Endothelial cell of umbilical vein (primary cell): ENCODE data around the gene NFKBIE. TPM values are rescaled to one million over a fixed set of nuclear protein-coding genes. Genes with fewer than 3 reads are reported as not detected.

Experiments
- BruUV-seq: library from RNA; stranded (reverse); fragments of 400-500 nt; replicated peaks from 2 replicates; lab custom pipeline; 2021; lab: Mats Ljungman, UMichigan
- CTCF ChIA-PET: fragments of 300-600, 350-600 bp; sonication (Branson Sonifier 250); formaldehyde crosslinking; loops from one replicate; lab custom pipeline; 2021; ENCODE audit warnings: antibody characterized with exemption, inconsistent platforms; lab: Charles Lee
- POLR2A ChIA-PET: fragments of 300-600, 350-600 bp; sonication (Branson Sonifier 250); formaldehyde crosslinking; loops from one replicate; lab custom pipeline; 2021; ENCODE audit warnings: antibody characterized with exemption, inconsistent platforms; lab: Charles Lee
- DNase-seq: peaks from one replicate; pipeline ENCODE4 v3.0.0-alpha.2; 2011; ENCODE audit warnings: low read depth, low spot score
- FAIRE-seq: peaks from 2 replicates; lab custom pipeline; 2011; peaks lifted over from hg19 to GRCh38; lab: Jason Lieb, UNC
- H2AFZ ChIP-seq: 2 replicates; pipeline ENCODE4 v1.6.0; 2012; ENCODE audit warnings: low read depth, low read length, control low read depth, inconsistent platforms
- H3K27ac ChIP-seq: 2 replicates; pipeline ENCODE4 v1.5.1; 2011; ENCODE audit warnings: low read depth, mild to moderate bottlenecking, control low read depth, low read length, moderate library complexity; ENCODE audit not compliant: insufficient read depth
- H3K27me3 ChIP-seq, 2 experiments: 2 replicates each; pipeline versions ENCODE4 v1.6.0 to v1.6.1; 2011; ENCODE audit warnings: low read length in 2 of 2, mixed read lengths in 1 of 2; ENCODE audit not compliant: control insufficient read depth in 2 of 2, insufficient read depth in 2 of 2
- H3K36me3 ChIP-seq, 2 experiments: 2 replicates in 1 of 2; 3 replicates in 1 of 2; pipeline ENCODE4 v1.5.1; 2011; ENCODE audit warnings: low read length in 2 of 2, mild to moderate bottlenecking in 1 of 2, moderate library complexity in 1 of 2; ENCODE audit not compliant: control insufficient read depth in 2 of 2, insufficient read depth in 2 of 2; ENCODE audit errors: extremely low read depth in 1 of 2
- H3K4me1 ChIP-seq: 3 replicates; pipeline ENCODE4 v1.5.1; 2011; ENCODE audit warnings: mild to moderate bottlenecking, low read length; ENCODE audit not compliant: control insufficient read depth, insufficient read depth; ENCODE audit errors: extremely low read depth
- H3K4me2 ChIP-seq: 2 replicates; pipeline ENCODE4 v1.6.1; 2011; ENCODE audit warnings: low read length, control low read depth, mixed read lengths; ENCODE audit not compliant: insufficient read depth
- H3K4me3 ChIP-seq, 3 experiments: fragments of 200-600 bp in 1 of 3; sonication (generic), shearing (Covaris generic) in 1 of 3; replicated peaks in 1 of 3; 2 replicates each; pipeline ENCODE4 v1.5.1; 2011 to 2016; ENCODE audit warnings: control low read depth in 3 of 3, low read length in 3 of 3, mild to moderate bottlenecking in 2 of 3, inconsistent platforms in 1 of 3, low read depth in 1 of 3, moderate library complexity in 1 of 3; ENCODE audit not compliant: insufficient read depth in 1 of 3
- H3K79me2 ChIP-seq: 2 replicates; pipeline ENCODE4 v1.6.0; 2012; ENCODE audit warnings: low read length, inconsistent platforms; ENCODE audit not compliant: control insufficient read depth, insufficient read depth
- H3K9ac ChIP-seq: replicated peaks from 2 replicates; pipeline ENCODE3; 2011; ENCODE audit warnings: low read length, control low read depth; ENCODE audit not compliant: insufficient read depth; ENCODE audit errors: extremely low read depth
- H3K9me1 ChIP-seq: replicated peaks from 3 replicates; pipeline ENCODE4 v1.6.0; 2011; ENCODE audit warnings: mild to moderate bottlenecking, low read length; ENCODE audit not compliant: control insufficient read depth, insufficient read depth; ENCODE audit errors: extremely low read depth
- H3K9me3 ChIP-seq: replicated peaks from 2 replicates; pipeline ENCODE4 v1.5.1; 2012; ENCODE audit warnings: low read length, inconsistent platforms; ENCODE audit not compliant: control insufficient read depth, insufficient read depth
- H4K20me1 ChIP-seq: replicated peaks from 2 replicates; pipeline ENCODE3; 2011; ENCODE audit warnings: mild to moderate bottlenecking, low read length; ENCODE audit not compliant: control insufficient read depth, insufficient read depth; ENCODE audit errors: extremely low read depth
- CTCF ChIP-seq, 2 donors: IDR thresholded peaks; 1 replicate in 1 of 2; 2 replicates in 1 of 2; pipeline ENCODE4 v1.5.1; 2011; ENCODE audit warnings: low read length in 2 of 2, mild to moderate bottlenecking in 2 of 2, moderate library complexity in 2 of 2, control low read depth in 1 of 2, inconsistent platforms in 1 of 2, low read depth in 1 of 2; ENCODE audit not compliant: insufficient read depth in 1 of 2; ENCODE audit errors: extremely low read depth in 1 of 2
- EZH2 ChIP-seq: IDR thresholded peaks from 2 replicates; pipeline ENCODE4 v1.6.1; 2012; ENCODE audit warnings: borderline replicate concordance, low read depth, mild to moderate bottlenecking, moderate library complexity, low read length, inconsistent platforms; ENCODE audit not compliant: severe bottlenecking
- FOS ChIP-seq: IDR thresholded peaks from 2 replicates; pipeline ENCODE4 v1.6.1; 2011; ENCODE audit warnings: mild to moderate bottlenecking, low read length, moderate library complexity, borderline replicate concordance; ENCODE audit not compliant: insufficient read depth
- GATA2 ChIP-seq: IDR thresholded peaks from 2 replicates; pipeline ENCODE4 v1.7.0; 2011; ENCODE audit warnings: low read depth, mild to moderate bottlenecking, moderate library complexity, mixed read lengths, low read length; ENCODE audit not compliant: insufficient read length, insufficient read depth
- JUN ChIP-seq: IDR thresholded peaks from 2 replicates; pipeline ENCODE4 v1.6.1; 2011; ENCODE audit warnings: borderline replicate concordance, low read depth; ENCODE audit not compliant: insufficient read length, insufficient read depth
- MAX ChIP-seq: IDR thresholded peaks from 2 replicates; pipeline ENCODE4 v1.6.1; 2011; ENCODE audit not compliant: insufficient read depth, insufficient read length
- MYC ChIP-seq: IDR thresholded peaks from one replicate; pipeline ENCODE4 v1.6.1; 2011; ENCODE audit warnings: mild to moderate bottlenecking, low read depth, low read length
- POLR2A ChIP-seq: IDR thresholded peaks from 2 replicates; pipeline ENCODE4 v1.6.1; 2012; ENCODE audit warnings: low read depth, mild to moderate bottlenecking, control low read depth, low read length
- POLR2AphosphoS5 ChIP-seq: IDR thresholded peaks from 2 replicates; pipeline ENCODE4 v1.6.1; 2012; ENCODE audit warnings: low read depth, mild to moderate bottlenecking, control low read depth, low read length, moderate library complexity; ENCODE audit not compliant: insufficient read depth
- dilution Hi-C: fragments of 300-500 bp; cut with MboI; formaldehyde crosslinking; loops from one replicate; pipeline ENCODE4 v1.15.0; 2019; ENCODE audit warnings: low sequenced_read_pairs; ENCODE audit not compliant: extremely low pct_ligation_motif_present
- intact Hi-C: fragments of 100-400 bp; cut with micrococcal nuclease; formaldehyde crosslinking; loops from one replicate; pipeline ENCODE4 v1.10.0; 2022
- polyA plus RNA-seq, 4 experiments: library from polyadenylated mRNA; depleted of rRNA in 3 of 4; stranded (reverse) in 3 of 4; unstranded in 1 of 4; fragments of >200 nt; gene quantifications; 2 replicates each; pipeline versions ENCODE4 v1.2.1 to v1.2.3, GENCODE V29; 2011 to 2012; ENCODE audit warnings: missing spikeins in 1 of 4
- total RNA-seq: library from RNA; stranded (reverse); gene quantifications from 2 replicates; pipeline ENCODE4 v1.2.3, GENCODE V29; 2021

NFKBIE gene
- total and polyA plus RNA-seq, 2 donors (not counting 3 experiments of a cell fraction or from before 2014, with no cell fraction given), result 19.0 to 22.6 TPM

DNA sequence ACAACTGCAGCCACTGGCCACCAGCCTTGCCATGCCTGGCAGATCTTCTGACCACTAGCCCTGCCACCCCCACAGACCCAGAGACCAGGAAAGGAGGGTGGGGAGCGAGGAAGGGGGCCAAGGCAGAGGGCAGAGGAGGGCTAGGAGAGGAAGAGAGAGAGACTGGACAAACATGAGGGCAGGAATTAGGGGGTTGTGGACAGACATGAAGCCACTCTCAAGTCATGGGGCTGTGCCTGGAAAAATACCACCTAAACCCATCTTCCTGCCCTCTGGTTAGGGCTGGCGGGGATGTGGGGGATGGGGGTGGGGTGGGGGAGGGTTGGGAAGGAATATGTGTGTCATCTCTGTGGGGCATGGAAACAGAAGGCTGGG is 43.4 kb downstream of the NFKBIE start:
- H2AFZ ChIP-seq, result no peak overlapping the region
- POLR2A ChIA-PET, result interaction anchor here (0.6 to 5.3 kb wide), 4 partner anchors 8 to 35 kb away, joined by 3 to 34 read pairs (median 4); partner anchors contain the start of gene HSP90AB1

GRCh38 chr6:44221291-44221960 is 43.9 kb downstream of the NFKBIE start:
- no peaks in the 10 kb centered on the region for H3K27me3 ChIP-seq
- peaks cover 54% of the 10 kb centered on the region for H3K79me2 ChIP-seq
- H4K20me1 ChIP-seq, result no peaks in the 10 kb centered on the region
- intact Hi-C loops (loop anchor here (1.0 to 2.0 kb wide), 5 partner anchors 13 to 49 kb away; partner anchors contain the start of gene SLC35B2), dilution Hi-C loops (no loop called here)
- peak; percentile 92 for TF ChIP-seq POLR2AphosphoS5
- peak; percentile 89 to 98 for TF ChIP-seq CTCF (IDR thresholded peaks at IDR 0.05; ENCODE audit: extremely low read depth in 1 of 2, insufficient read depth in 1 of 2, low read depth in 1 of 2, low read length in 2 of 2)
- no peak for TF ChIP-seq FOS
- TF ChIP-seq MAX, result no peak
- peak; percentile 24 for TF ChIP-seq GATA2
- no peak for TF ChIP-seq EZH2
- no peak for TF ChIP-seq MYC
- no peak for TF ChIP-seq POLR2A
- no peak for TF ChIP-seq JUN
- H3K4me1 ChIP-seq, result peaks cover 61% of the 10 kb centered on the region
- peak overlapping the region; percentile 72 for H3K9ac ChIP-seq
- H3K4me3 ChIP-seq, result peak overlapping the region in 1 of 3 experiments; percentile 30
- BruUV-seq, result no TSS peak
- H3K36me3 ChIP-seq, result no peaks in the 10 kb centered on the region
- peak; percentile 95 for DNase-seq
- CTCF ChIA-PET, result interaction anchor here (0.5 to 9.2 kb wide), 18 partner anchors 8 to 140 kb away, joined by 3 to 91 read pairs (median 5); partner anchors contain the start of genes HSP90AB1 and SPATS1
- FAIRE-seq, result peak; percentile 96
- POLR2A ChIA-PET, result interaction anchor here (0.6 to 5.3 kb wide), 5 partner anchors 9 to 48 kb away, joined by 3 to 34 read pairs (median 6); partner anchors contain the start of gene HSP90AB1
- no peaks in the 10 kb centered on the region for H3K9me1 ChIP-seq
- H2AFZ ChIP-seq, result no peak overlapping the region
- H3K9me3 ChIP-seq, result no peaks in the 10 kb centered on the region
- peak overlapping the region; percentile 97 for H3K27ac ChIP-seq
- H3K4me2 ChIP-seq, result peak overlapping the region; percentile 78

More for the DNA sequence above, 43.4 kb downstream of the NFKBIE start:
- H4K20me1 ChIP-seq, result no peaks in the 10 kb centered on the region
- FAIRE-seq (no peak), DNase-seq (no peak)
- peaks cover 64% of the 10 kb centered on the region for H3K4me1 ChIP-seq
- peak overlapping the region; percentile 97 for H3K27ac ChIP-seq
- peaks cover 59% of the 10 kb centered on the region for H3K79me2 ChIP-seq
- intact Hi-C loops, result loop anchor here (1.0 to 2.0 kb wide), 6 partner anchors 12 to 117 kb away; partner anchors contain the start of gene SLC35B2
- H3K36me3 ChIP-seq, result no peaks in the 10 kb centered on the region
- TF ChIP-seq MYC, result no peak
- no peak for TF ChIP-seq MAX
- no peaks in the 10 kb centered on the region for H3K9me1 ChIP-seq
- no peaks in the 10 kb centered on the region for H3K9me3 ChIP-seq
- CTCF ChIA-PET, result interaction anchor here (0.6 to 9.2 kb wide), 18 partner anchors 9 to 140 kb away, joined by 3 to 91 read pairs (median 5); partner anchors contain the start of gene HSP90AB1
- peak overlapping the region in 2 of 3 experiments; percentile 30 to 56 for H3K4me3 ChIP-seq
- BruUV-seq, result no TSS peak
- peak overlapping the region; percentile 72 for H3K9ac ChIP-seq
- dilution Hi-C loops, result no loop called here
- H3K27me3 ChIP-seq, result no peaks in the 10 kb centered on the region
- H3K4me2 ChIP-seq, result peak overlapping the region; percentile 86
